Right ventricle myocardium inferior (tissue), 1 donor: ENCODE results near the gene UFSP1. TPM values are rescaled to one million over a fixed set of nuclear protein-coding genes. Genes with fewer than 3 reads are reported as not detected.

Source experiments
- ATAC-seq: fragments of 200-7000 bp; cut with Tn5 transposase; one replicate; pipeline ENCODE4 v1.9.1; 2020; ENCODE audit warnings: mild to moderate bottlenecking, moderate library complexity
- DNase-seq: peaks from one replicate; pipeline ENCODE4 v3.0.0; 2021; ENCODE audit errors: missing footprints
- intact Hi-C: fragments of 100-400 bp; cut with DNase I; formaldehyde crosslinking; loops from one replicate; pipeline ENCODE4 v1.11.0; 2022
- total RNA-seq: library from RNA; stranded (reverse); fragmentation: NEBNext Ultra II Directional; extraction: Animal tissue kit (Norgen Biotek cat#: 25700); gene quantifications from one replicate; pipeline ENCODE4 v1.2.1, GENCODE V29; 2021
- donor health status: DM: no; HTN: yes; CAD: no; lungs with severe emphysema.

The UFSP1 gene
- total RNA-seq, 1 donor from 2014 or later, result 1.9 TPM

DNA sequence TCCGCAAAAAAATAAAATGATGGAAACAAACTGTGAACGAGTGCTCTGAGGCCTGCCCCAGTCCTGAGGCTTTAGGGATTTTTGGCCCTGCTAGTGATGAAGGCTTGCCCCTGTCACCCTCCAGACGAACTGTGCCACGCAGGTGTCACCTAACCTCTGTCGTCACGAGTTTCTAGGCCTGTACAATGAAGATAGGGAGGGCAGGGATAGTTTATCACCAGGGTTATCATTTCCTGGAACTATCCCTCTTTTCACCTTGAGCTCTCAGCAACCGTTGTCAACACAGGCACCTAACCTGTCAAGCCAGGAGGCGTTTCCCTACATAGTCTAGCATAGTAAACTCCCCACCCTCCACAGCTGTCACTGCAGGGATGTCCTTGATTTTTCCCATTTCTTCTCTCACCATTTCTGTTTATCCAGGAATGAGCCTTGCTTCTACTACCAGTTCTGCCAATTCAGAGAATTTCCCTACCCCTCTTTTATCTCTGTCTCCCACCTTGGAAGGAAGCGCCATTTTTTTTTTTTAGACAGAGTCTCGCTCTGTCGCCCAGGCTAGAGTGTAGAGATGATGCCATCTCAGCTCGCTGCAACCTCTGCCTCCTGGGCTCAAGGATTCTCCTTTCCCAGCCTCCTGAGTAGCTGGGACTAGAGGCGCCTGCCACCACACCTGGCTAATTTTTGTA, 8.4 kb upstream of the UFSP1 start:
- intact Hi-C loops, result loop anchor here (1.0 to 5.0 kb wide), 2 partner anchors 161 to 179 kb away; no protein-coding TSS in a partner anchor
- no peak for DNase-seq
- no peak for ATAC-seq

DNA sequence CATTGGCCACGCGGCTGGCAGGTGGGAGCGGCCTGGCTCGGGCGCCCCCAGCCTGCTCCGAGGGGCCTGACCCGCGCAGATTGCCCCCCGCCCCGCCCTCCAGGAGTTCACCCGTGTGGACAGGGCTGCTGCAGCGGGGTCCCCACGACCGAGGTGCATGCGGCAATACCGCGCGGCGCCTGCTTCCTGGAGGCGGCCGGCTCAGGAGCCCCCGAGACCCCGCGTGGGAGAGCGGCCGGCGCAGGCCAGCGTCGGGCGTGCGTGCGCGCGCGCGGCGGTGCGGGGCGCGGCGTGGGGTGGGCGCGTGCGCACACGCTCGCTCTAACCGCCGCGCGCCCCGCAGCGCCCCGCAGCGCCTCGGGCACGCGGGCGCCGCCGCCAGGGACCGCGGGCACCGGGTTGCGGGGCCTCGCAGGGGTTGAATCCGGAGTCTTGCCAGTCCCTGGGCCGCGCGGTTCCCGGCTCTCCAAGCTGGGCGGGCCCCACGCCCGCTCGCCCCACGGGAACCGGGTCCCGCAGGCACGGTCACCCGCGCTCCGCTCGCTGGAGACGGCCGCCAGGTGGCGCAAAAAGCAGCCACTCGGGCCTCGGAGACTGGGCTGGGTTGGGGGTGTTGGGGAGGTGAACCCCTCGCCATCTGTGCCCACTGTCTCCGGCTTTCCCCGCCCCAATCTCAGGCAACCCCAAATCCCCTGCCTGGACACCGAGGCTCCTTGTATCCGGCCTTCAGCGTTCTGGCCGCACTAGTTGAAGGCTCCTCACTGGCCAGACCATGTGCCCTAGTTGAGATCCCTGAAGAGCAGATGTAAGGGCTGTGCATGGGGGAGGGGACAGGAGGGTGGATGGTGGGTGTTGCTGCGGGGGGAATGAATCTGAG, 7.5 kb upstream of the UFSP1 start:
- no peak for ATAC-seq
- intact Hi-C loops, result loop anchor here (1.0 to 5.0 kb wide), 2 partner anchors 162 to 180 kb away; no protein-coding TSS in a partner anchor
- peak; percentile 80 for DNase-seq

DNA sequence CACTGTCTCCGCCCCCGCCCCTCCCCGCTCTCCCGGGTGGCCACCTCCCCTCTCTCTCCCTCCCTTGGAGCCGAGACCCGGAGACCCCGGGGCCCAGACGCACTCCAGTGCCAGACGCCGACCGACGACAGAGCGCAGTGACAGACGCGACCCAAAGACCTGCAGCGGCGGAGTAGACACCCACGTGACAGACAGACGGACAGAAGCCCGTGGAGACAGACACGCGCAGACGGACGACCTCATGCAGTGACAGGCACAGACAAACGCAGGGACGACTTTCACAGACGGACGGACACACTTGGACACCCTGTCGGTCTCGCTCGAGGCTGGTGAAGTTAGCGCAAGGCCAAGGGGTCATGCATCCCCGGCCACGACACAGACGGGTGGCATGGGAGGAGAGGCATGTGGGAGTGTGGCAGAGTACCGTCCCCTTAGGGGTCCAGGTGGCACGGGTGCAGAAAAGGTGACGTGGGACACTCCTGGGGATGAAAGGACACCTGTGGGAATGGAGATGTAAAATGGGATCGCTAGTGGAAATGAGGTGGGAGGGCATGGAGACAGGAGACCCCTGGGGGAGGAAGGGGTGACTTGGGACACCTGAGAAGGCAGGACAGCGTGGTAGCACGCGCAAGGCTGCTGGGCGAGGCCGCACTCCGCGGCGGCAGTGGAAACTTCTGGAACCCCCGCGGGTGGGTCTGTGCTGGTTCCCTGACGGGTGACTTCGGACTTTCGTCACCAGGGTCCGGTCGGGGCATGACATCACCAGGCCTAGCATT, 6.6 kb upstream of the UFSP1 start:
- DNase-seq (peak; percentile 63), ATAC-seq (no peak)
- intact Hi-C loops, result loop anchor here (5.0 kb wide), 1 partner anchor 181 kb away; no protein-coding TSS in a partner anchor

DNA sequence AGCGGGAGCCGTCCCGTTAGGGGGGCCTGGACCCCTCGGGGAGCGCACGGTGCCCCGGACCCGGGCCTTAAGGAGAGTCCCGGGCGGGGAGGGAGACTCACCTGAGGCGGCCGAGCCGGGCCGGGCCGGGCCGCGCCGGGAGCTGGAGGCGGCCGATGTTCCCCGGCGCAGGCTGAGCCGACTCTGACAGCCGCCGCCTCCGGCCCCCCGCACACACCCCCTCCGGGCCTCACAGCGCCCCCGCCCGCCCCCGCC, 6.1 kb upstream of the UFSP1 start, which contains the start of gene ACHE:
Gene ACHE, minus strand, starts transcription at position 188 of the 255 bp plus-strand sequence. CDS start 1,656 bp downstream, outside the sequence.
- intact Hi-C loops, result loop anchor here (5.0 kb wide), 1 partner anchor 182 kb away; no protein-coding TSS in a partner anchor
- ATAC-seq, result no peak

DNA sequence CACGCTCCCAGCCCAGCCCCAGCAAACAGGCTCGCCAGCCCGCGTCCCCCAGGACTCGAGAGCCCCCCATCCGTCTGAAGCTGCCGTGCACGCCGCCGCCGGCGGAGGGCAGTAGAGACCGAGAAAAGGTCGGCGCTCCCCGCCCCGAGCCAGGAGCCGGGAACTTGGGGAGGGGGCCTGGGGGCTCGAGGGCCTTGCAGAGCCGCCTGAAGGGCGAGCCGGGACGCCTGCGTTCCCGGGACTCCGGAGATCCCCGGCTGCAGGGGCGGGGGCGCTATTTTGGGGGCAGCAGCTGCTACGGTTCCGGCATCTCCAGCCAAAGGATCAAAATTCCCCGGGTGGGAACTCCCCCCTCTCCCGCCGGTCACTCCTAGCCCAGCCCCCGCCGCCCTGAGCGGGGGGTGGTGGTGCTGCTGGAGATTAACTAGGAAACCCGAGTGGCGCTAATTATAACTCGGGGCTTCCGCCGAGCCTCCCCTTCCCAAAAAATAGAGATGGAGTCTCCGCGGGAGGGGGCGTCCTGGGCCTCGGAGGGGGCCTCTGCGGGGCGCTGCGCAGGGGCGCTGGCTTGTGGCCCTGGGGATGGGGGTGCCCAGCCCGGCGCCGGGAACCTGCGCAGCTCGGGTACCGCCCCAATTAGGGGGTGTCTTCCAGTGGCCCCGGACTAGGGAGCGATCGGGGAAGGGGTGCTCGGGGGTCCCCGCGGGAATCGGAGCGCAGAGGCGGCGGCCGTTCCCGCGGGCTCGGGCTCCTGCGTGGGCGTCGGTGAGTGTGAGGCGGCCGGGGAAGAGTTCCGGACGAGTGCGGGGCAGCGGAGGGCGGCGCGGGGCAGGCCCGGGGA, 5.6 kb upstream of the UFSP1 start:
- DNase-seq, result peak; percentile 86
- ATAC-seq, result no peak
- intact Hi-C loops, result loop anchor here (5.0 kb wide), 1 partner anchor 182 kb away; no protein-coding TSS in a partner anchor

More for the DNA sequence above, 6.1 kb upstream of the UFSP1 start, which contains the start of gene ACHE:
- DNase-seq, result no peak

DNA sequence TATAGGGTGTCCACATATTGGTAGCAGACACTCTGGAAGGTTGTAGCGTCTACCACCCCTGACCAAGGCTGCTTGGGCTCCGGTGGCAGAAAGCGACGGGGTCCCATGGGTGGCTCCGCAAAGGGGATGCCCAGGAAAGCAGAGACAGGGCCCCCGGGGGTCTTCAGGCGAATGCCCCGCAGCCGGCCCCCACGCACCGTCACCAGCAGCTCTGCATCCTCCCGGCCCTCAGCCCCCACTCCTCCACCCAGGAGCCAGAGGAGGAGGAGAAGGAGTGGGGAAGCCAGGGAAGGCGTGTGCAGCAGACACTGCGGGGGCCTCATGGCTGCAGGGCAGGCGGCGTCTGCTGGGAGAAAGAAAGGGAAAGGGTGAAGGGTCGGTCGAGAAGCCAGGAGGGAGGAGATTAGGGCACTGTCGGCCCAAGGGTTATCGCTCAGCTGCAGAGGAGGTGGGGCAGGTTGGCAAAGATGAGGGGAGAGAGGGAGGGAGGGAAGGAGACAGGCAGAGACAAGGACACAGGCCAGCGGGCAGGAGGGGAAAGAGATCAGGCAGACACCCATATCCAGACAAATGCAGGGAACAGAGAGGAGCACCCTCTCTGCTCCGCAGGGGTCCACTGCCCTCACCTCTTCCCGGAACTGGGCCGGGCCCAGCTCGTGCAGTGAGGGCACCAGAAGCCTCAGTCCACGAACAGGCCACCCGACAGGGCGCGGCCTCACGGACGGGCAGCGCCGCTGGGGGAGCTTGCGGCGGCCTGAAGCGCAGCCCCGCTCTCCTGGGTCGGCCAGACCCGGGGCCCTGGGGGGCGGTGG, 4.6 kb upstream of the UFSP1 start:
- peak; percentile 33 for DNase-seq
- intact Hi-C loops, result no loop called here
- ATAC-seq, result no peak

DNA sequence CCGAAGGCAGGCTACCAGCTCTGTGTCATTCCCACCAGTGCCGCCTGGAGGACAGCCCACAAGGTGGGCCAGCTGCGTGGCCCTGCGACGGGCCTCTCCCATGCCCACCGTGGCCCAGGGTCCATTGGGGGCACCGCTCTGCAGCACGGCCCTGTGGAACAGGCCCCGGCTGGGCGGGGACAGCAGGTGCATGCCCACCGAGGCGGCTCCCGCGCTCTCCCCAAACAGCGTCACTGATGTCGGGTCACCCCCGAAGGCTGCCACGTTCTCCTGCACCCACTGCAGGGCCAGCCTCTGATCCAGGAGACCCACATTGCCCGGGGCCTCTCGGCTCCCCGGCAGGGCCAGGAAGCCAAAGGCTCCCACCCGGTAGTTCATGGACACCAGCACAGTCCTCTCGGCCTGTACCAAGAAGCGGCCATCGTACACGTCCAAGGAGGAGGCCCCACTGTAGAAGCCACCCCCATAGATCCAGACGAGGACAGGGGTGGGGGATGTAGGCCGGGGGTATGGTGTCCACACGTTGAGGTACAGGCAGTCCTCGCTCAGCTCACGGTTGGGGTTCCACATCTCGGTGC, 3.9 kb upstream of the UFSP1 start:
- ATAC-seq, result no peak
- intact Hi-C loops, result no loop called here

DNA sequence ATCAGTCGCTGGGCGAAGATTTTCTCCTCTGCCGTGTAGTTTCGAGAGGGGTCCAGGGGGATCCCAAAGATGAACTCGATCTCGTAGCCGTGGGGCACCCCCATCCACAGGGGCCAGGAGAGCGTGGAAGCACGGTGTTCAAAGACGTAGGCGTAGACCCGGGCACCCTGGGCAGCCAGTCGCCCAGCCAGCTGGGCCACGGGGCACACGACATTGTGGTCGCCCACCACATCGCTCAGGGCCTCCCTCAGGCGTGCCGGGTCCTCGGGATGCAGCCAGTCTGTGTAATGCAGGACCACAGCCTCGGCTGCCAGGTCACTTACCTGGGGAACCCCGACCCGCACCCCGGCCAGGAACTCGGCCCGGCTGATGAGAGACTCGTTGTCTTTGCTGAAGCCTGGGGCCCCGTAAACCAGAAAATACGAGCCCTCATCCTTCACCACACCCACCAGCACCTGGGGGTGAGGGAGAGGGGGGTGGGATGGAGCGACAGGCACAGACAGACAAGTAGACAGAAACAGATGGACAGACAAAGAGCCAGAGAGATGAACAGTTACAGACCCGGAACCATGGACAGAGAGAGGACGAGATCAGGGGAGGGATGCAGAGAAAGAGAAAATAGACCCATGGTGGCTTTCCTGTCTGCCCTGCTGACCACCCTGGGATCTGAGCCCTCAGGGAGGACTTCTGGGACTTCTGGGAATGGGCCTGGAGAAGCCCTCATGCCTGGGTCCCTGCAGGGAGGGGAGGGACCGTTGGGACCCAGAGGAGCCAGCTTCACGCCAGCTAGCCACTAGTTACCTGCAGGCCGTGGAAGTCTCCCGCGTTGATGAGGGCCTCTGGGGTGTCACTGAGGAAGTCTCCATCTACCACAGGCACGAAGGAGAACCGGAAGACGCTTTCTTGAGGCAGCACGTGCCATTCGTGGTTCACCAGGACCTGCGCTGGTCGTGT, 3.1 kb upstream of the UFSP1 start:
- intact Hi-C loops, result no loop called here
- peak; percentile 68 for DNase-seq

More for the DNA sequence above, 3.9 kb upstream of the UFSP1 start:
- peak; percentile 28 for DNase-seq

DNA sequence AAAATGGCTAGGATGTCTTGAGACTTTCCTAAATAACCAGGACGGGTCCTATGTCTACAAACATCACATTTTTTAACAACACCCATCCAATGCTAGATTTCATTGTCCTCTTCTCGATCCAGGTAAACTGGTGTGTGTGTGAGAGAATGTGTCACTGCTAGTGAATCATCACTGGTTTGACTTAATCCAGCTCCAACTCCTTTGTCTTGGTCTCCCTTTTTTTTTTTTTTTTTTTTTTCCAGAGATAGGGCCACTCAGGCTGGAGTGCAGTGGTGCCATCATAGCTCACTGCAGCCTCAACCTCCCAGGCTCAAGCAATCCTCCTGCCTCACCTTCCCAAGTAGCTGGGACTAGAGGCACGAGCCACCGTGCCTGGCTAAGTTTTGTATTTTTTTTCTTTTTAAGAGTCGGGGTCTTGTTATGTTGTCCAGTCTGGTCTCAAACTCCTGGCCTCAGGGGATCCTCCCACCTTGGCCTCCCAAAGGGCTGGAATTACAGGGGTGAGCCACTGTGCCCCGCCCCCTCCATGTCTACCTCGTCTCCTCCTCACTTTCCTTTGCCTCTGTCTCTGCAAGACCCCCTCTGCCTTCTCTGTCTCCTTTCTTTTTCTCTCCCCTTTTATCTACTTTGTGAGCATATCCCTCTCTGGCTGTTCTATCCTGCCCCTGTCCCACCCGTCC, 2.2 kb upstream of the UFSP1 start:
- ATAC-seq, result no peak
- DNase-seq, result no peak
- intact Hi-C loops, result no loop called here

More for the DNA sequence above, 3.1 kb upstream of the UFSP1 start:
- no peak for ATAC-seq

DNA sequence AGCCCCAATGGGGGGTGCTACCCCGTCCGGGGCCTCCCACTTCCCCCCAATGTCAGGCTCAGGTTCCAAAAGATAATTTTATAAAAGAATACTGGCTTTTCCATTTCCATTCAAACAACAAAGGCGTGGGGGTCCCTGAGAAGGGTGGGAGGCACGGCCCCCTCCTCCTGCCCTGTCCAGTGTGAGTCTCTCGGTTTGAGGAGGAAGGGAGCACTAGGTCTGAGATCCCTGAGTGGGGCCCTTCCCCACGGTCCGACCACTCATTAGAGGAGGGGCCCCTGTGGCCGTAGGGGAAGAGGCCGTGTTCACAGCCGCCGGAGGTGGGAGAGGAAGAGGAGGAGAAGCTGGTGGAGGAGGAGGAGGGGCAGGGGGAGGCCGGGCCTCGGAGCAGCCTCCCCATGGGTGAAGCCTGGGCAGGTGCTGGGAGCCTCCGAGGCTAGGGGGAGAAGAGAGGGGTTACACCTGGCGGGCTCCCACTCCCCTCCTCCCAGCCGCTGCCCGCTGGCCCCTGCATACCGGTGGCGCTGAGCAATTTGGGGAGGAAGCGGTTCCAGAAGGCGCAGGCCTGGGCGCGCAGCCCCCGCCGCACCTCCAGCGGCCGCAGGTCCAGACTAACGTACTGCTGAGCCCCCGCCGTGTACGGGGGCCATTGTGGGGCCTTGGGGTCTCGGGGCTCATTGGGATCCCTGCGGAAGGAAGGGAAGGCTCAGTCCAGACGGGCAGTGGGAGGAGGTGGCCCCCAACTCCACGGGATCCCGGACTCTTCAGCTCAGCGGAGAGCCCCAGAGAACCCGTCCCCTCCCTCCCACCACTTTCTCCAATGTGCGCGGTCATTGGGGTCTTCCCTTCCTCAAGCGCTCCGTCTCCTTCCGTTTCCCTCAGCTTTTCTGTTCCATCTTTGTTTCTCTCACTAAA, 1.4 kb upstream of the UFSP1 start:
- intact Hi-C loops, result no loop called here
- ATAC-seq (no peak), DNase-seq (peak; percentile 67)

DNA sequence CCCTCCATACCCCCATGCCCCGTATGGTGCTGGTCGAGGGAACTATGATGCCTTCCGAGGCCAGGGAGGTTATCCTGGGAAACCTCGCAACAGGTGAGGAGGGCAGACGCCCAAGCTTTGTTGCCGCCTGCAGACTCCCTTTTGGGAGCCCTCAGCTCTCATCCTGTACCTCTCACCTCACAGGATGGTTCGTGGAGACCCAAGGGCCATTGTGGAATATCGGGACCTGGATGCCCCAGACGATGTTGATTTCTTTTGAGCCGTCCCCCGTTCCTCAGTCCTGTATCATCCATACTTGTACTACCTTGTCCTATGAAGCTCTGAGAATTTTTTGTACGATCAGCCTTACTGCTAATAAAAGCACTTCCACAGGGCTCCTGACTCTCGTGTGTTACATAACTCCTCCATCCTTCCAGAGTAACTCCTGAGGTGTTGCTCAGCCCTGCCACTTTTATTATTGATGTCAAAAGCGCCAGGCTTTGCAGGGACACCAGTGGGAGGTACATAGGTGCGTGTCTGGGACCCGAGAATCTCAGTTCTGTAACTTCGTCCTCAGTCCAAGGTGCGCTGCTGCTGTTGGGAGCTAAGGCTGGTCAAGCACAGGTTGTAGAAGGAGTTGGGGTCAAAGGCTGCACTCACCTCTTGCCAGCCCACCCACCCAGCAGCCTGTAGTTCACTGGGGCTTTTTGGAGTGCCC, 1.1 kb downstream of the UFSP1 start:
- no peak for ATAC-seq
- intact Hi-C loops, result loop anchor here (2.0 kb wide), 1 partner anchor 14 kb away; the partner anchor contains the start of gene SRRT
- no peak for DNase-seq

DNA sequence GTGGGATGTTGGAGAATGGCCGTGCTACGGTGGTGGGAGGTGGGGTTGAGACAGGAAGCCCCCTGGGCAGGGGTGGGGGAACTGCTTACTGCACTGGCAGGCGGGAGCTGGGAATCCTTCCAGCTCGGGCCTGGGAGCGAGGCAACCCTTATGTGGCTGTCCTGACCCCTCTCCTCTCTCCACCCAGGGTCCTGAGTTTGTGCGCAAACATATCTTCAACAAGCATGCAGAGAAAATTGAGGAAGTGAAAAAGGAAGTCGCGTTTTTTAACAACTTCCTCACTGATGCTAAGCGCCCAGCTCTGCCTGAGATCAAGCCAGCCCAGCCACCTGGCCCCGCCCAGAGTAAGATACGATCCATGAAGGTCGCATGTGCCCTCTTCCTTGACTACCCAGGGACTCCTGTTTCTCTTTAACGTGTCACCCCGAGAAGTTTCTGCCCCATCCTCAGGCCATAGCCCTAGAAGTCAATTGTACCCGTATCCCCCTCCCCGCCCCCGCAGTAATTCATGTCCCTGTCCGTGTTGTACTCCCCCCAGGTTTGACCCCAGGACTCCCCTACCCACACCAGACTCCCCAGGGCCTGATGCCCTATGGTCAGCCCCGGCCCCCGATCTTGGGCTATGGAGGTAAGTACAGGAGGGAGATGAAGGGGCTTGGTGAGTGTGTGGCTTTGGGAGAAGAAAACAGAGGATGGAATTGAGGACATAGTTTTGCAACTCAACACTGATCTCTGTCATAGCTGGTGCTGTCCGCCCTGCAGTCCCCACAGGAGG, 1.8 kb downstream of the UFSP1 start:
- peak; percentile 82 for DNase-seq
- no peak for ATAC-seq
- intact Hi-C loops, result loop anchor here (2.0 kb wide), 1 partner anchor 13 kb away; the partner anchor contains the start of gene SRRT

DNA sequence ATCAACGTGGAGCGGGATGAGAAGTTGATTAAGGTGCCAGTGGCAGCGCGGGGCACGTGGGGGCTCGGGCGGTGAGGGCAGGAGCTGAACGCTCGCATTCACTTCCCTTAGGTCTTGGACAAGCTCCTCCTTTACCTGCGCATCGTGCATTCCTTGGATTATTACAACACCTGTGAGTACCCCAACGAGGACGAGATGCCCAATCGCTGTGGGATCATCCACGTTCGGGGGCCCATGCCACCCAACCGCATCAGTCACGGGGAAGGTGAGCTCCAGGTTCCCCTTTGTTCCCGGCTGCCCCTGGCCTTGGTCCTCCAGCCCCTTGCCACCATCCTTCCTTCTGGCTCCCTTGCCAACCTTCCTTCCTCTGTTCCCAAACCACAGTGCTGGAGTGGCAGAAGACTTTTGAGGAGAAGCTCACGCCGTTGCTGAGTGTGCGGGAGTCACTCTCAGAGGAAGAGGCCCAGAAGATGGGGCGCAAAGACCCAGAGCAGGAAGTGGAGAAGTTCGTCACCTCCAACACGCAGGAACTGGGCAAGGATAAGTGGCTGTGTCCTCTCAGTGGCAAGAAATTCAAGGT, 2.5 kb downstream of the UFSP1 start:
- ATAC-seq (no peak), DNase-seq (peak; percentile 31)
- intact Hi-C loops, result no loop called here
